HG03039 (cell line): ENCODE measurements around the gene S1PR1.
"Not testable (repeated sequence)": the region's sequence is repeated elsewhere in the genome, so short reads cannot be mapped to it uniquely, and the experiment has no call there.

Source experiments
- ATAC-seq: cut with Tn5 transposase; IDR thresholded peaks from one replicate; pipeline ENCODE4 v1.9.1; 2021; ENCODE audit warnings: mild to moderate bottlenecking, moderate library complexity; ENCODE audit not compliant: unreplicated experiment

The S1PR1 gene

GRCh38 chr1:101219924-101220870 is 16.6 kb upstream of the S1PR1 start:
- no peak for ATAC-seq

GRCh38 chr1:101220906-101221305 is 15.9 kb upstream of the S1PR1 start:
- no peak for ATAC-seq

DNA sequence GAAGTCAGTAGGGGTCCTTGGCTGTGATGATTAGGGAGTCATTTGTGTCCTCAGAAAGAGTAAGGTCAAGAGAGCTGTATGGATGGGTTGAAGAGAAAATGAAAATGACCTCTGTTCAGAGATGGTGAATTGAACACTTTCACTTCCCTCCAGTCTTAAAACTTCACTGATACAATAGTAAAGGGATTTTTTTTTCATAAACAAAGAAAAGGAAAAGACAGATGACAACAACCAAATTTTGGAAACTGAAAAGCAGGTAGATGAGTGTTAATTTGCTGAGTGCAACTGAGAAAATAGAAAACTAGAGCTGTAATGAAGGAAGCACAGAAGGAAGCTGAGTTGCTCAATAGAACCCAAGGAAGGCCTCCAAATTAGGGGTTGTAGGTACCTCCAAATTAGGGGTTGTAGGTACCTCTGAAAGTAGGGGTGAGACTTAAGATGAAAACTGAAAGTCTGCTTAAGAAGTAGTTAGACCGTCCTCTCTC is 14.8 kb upstream of the S1PR1 start:
- peak; percentile 96 for ATAC-seq

- no peak for ATAC-seq
These were observed 9.0 kb upstream of the S1PR1 start for GRCh38 chr1:101227837-101228236.

DNA sequence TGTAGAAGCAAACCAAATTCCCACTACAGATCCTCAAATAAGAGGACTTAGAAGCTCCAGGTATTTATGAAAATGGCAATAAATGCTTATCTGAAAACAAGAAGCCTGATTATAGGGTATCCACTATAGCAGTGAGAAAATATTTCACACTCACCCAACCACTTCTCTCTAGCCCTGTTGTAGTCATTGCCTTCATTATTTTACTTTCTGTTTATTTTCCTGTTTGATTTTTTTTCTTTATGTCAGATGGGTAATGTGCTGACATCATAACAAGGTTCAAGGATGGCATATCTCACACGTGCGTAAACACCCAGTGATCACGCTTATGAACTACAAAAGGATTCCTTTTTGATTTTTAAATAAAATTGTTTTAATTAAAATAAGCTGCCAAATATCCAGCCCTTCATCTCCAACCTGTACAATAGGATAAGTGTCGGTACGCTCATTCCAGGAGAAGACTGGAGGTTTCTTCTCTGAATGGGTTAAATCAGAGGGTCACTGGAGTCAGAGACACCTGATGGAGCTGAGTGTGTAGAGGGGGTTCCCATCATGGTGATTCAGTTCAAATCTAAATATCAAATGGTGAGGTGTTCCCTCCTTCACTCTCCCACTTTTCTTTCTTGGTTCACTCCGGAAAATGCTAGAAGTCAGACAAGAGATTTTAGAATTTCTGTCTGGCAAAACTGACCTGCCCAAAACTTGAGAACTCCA is 8.2 kb upstream of the S1PR1 start:
- ATAC-seq = no peak

- not testable (repeated sequence) for ATAC-seq
These were observed 4.6 kb upstream of the S1PR1 start for GRCh38 chr1:101232182-101232581.

GRCh38 chr1:101233495-101233894 is 3.3 kb upstream of the S1PR1 start:
- ATAC-seq = no peak

DNA sequence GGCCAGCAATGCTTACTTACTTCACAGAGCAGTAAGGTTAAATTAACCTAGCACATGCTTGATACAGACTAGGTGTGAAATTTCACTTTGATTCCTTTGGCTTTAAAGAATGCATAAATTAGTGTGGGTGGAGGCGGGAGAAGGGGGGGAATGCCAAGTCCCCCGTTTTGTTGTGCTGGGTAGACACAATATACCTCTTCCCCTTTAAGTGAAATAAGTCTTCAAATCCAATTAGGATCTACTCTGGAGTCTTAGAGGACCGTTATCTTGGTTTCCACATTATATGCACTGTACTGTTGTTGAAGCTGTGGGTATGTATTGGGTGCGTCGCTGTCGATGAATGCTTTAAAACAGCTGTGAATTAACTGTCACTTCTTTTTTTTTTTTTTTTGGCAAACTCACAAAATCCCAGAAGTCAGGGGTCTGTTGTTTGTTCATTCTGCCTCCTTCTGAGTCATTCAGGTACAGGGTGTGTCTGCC is 1.6 kb upstream of the S1PR1 start:
- ATAC-seq = no peak

- peak; percentile 69 for ATAC-seq
These were observed 913 bp upstream of the S1PR1 start for GRCh38 chr1:101235696-101236515.

DNA sequence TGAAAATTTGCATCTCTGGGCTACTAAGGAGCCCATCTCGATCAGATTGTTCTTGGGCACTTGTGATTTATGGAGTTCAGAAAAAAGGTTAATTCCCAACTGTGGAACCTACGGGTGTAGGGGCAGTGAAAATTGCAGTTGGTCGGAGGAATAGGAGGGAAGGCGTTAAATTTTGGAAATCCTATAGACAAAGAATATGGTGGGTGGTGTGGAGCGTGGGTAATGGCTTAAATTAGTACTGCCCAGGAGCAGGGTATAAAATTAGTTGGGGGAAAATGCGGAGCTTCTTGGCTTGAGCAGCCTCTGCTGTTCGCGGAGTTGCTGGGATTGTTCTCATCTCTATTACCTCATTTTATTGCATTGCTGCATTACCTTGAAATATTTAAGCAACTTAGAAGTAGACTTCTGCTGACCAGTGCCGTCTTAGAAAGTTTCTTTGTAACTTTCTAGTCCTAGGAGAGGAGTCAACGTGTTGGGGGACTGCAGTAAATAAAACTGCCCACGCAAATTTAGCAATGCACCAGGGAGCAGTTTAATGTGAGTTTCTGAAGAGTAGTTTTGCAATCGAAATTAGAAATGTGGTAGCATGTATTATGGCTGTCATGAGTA is 514 bp downstream of the S1PR1 start:
- ATAC-seq = no peak

DNA sequence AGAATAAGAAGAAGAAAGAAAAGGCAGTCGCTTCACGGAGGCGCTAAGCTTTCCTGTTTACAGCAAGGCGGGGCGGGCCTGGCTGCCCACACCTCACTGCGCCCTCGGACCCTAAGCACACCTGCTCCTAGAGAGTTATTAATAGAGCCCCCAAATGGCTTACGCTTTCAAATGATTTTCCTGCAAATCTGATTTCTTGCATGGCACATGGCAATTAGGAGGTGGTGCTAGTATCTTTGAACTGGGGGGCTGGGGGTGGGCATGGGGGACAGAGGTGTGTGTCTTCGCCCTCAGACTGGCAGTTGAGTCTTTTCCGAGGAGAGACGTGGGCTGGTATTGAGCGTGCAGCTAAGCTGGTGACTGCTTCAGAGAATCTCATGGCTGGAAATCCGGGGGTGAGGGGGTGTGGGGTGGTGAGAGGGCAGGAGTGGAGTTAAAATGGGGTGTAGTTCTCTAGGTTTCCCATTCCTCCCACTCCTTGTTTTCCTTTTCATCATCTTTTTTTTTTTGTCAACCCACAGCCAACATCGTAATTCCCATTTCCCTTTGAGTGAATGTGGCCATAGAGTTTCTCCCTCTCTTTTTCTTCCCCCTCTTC is 1.3 kb downstream of the S1PR1 start:
- ATAC-seq = no peak

DNA sequence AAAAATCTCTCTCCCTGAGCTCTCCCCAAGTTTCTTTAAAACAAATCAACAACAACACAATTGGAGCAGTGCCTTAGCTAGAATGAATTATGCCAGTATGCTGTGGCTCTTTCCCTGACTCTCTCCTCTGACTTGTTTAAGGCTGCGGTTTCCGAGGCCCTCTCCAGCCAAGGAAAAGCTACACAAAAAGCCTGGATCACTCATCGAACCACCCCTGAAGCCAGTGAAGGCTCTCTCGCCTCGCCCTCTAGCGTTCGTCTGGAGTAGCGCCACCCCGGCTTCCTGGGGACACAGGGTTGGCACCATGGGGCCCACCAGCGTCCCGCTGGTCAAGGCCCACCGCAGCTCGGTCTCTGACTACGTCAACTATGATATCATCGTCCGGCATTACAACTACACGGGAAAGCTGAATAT is 1.9 kb downstream of the S1PR1 start:
- no peak for ATAC-seq

- ATAC-seq = no peak
These were observed 2.5 kb downstream of the S1PR1 start for GRCh38 chr1:101239095-101240040.

GRCh38 chr1:101240041-101240430 is 3.2 kb downstream of the S1PR1 start:
- ATAC-seq = no peak

- no peak for ATAC-seq
These were observed 4.8 kb downstream of the S1PR1 start for GRCh38 chr1:101241485-101242225.

DNA sequence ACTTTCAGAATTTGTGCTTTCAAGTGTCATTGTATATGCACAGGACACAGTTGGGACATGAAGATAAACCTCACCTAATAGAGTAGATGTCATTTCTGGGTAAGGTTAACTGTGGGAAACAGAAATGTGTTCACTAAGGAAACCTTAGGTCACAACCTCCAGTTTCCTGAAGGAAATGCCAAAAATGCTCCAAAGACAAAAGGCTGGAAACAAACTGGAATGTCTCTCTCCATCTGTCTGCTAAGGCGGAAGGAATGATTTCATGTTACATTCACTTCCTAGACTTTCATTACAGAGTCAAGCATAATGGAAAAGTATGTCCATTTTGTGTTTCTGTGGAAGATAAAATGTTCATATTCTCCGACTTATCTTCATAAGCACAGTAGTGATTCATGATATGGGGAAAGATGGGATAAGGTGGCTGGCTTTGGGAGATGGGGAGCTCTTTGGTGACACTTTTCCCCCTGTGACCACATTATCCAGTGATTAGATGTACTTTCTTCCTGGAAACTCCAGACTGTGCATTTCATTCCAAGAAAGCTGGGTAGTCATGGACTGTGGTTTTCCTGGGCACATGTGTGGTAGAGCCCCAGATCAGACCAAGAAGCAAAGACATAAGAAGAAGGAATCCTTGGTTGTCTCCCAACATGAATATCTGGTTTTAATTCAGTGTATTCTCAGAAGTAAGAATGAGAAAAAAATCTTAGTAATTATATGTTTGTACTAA is 5.7 kb downstream of the S1PR1 start:
- ATAC-seq = no peak

DNA sequence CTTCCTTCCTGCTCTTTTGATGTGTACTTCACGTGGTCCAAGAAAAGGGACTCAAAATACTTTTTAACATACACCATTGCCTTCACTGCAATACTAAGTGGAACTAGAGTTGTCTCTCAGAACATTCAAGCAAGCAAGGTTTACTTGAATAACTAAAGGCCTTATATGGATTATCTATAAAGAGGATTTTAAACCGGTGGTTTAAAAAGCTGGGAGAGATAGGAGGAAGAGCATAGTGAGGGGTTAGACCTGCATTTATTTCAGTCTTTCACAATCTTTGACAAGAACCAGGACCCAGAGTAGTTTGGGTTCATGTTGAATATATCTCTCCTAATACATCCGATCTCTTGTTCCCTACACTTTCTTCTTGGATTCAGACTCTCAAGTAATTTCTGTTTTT is 6.9 kb downstream of the S1PR1 start:
- ATAC-seq = no peak

GRCh38 chr1:101244842-101245241 is 8.0 kb downstream of the S1PR1 start:
- no peak for ATAC-seq
